Osteoblast (primary cell): Measurements from ENCODE around the gene CYP27B1. TPM values are rescaled to one million over a fixed set of nuclear protein-coding genes. Genes with fewer than 3 reads are reported as not detected.

ENCODE experiments used
- DNase-seq: peaks from one replicate; pipeline ENCODE4 v3.0.0; 2011; ENCODE audit warnings: low spot score, mixed read lengths; ENCODE audit not compliant: insufficient read length; ENCODE audit errors: missing footprints
- H2AFZ ChIP-seq: 2 replicates; pipeline ENCODE4 v1.6.0; 2011; ENCODE audit warnings: mild to moderate bottlenecking, low read length
- H3K27ac ChIP-seq: 2 replicates; pipeline ENCODE4 v1.5.1; 2011; ENCODE audit warnings: mild to moderate bottlenecking, low read depth, low read length, moderate library complexity
- H3K27me3 ChIP-seq: 2 replicates; pipeline ENCODE4 v1.6.0; 2012; ENCODE audit warnings: mild to moderate bottlenecking, control low read depth, inconsistent platforms, low read length, moderate library complexity; ENCODE audit not compliant: insufficient read depth
- H3K36me3 ChIP-seq: 2 replicates; pipeline ENCODE4 v1.5.1; 2011; ENCODE audit warnings: mild to moderate bottlenecking, low read length, control low read depth, moderate library complexity; ENCODE audit not compliant: insufficient read depth
- H3K4me1 ChIP-seq: 2 replicates; pipeline ENCODE4 v1.5.1; 2011; ENCODE audit warnings: mild to moderate bottlenecking, low read length, control low read depth, moderate library complexity; ENCODE audit not compliant: insufficient read depth
- H3K4me2 ChIP-seq: 2 replicates; pipeline ENCODE4 v1.6.0; 2011; ENCODE audit warnings: mild to moderate bottlenecking, low read length; ENCODE audit not compliant: insufficient read depth
- H3K4me3 ChIP-seq: fragments of 200-600 bp; sonication (generic); 3 replicates; pipeline ENCODE4 v1.5.1; 2012; ENCODE audit warnings: mild to moderate bottlenecking, low read length, inconsistent platforms; ENCODE audit not compliant: insufficient read depth
- H3K79me2 ChIP-seq: 2 replicates; pipeline ENCODE4 v1.6.0; 2012; ENCODE audit warnings: mild to moderate bottlenecking, low read length, control low read depth, inconsistent platforms; ENCODE audit not compliant: insufficient read depth
- H3K9me3 ChIP-seq: 2 replicates; pipeline ENCODE4 v1.5.1; 2011; ENCODE audit warnings: low read depth, low read length, control low read depth
- H4K20me1 ChIP-seq: 2 replicates; pipeline ENCODE4 v1.6.0; 2012; ENCODE audit warnings: mild to moderate bottlenecking, low read length, control low read depth; ENCODE audit not compliant: insufficient read depth
- CTCF ChIP-seq: IDR thresholded peaks from 2 replicates; pipeline ENCODE4 v1.5.1; 2011; ENCODE audit warnings: mild to moderate bottlenecking, low read depth, low read length, moderate library complexity; ENCODE audit errors: extremely low read depth
- total RNA-seq: library from RNA; depleted of rRNA; stranded (reverse); fragments of >200 nt; gene quantifications from 2 replicates; pipeline ENCODE4 v1.2.3, GENCODE V29; 2012

The CYP27B1 gene
- total RNA-seq, 1 donor: 0.36 TPM

GRCh38 chr12:57813971-57814772 is 47.3 kb upstream of the CYP27B1 start:
- Histone ChIP-seq H3K27ac (no peak overlapping the region), H3K79me2 (no peaks in the 10 kb centered on the region), H3K4me1 (peaks cover 22% of the 10 kb centered on the region), H2AFZ (no peak overlapping the region), H4K20me1 (peaks cover 21% of the 10 kb centered on the region), H3K36me3 (peaks cover 17% of the 10 kb centered on the region), H3K27me3 (no peaks in the 10 kb centered on the region), H3K4me3 (peak overlapping the region; percentile 4), H3K9me3 (no peaks in the 10 kb centered on the region), H3K4me2 (peak overlapping the region; percentile 28)
- DNase-seq: no peak
- peak; percentile 37 for TF ChIP-seq CTCF

DNA sequence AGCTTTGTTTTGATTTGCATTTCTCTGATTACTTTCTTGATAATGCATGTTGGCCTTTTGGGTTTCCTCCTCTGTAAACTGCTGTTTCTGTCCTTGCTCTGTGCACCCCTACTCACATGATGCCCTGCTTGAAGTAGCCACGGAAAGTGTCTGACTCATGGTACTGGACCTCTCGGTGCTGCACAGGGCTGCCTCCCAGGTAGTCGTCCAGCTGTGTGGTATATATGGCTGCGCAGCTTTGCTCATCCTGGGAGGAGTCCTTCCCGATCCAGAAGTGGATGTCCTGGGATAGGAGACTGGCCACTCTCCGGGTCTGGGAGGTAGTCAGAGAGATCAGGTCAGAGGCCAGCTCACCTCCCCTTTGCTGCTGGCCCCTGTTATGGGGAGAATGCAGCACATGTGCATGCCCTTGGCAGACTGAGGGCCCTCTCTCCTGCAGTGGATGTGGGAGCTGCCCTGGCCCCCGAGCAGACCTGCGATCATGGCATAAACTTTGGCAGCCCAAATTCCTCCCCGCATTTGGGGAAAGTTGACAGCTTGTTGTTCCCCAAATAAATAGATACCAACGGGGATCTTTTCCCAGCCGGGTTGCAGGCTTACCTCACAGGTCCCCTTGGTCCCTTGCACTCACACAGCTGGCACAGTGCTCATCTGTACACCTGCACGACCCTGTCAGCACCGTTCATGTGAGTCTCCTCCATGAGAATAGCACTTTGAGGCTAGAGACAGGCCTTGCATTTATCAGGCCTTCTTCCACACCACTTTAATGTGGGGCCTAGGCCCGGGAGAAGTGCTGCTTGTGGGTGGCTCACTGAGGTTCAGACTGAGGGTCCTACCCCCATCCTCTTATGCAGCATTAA is 46.5 kb upstream of the CYP27B1 start:
- Histone ChIP-seq H4K20me1 (peaks cover 21% of the 10 kb centered on the region), H3K79me2 (no peaks in the 10 kb centered on the region), H3K27me3 (no peaks in the 10 kb centered on the region), H3K27ac (no peak overlapping the region), H3K36me3 (peaks cover 16% of the 10 kb centered on the region), H3K4me3 (no peak overlapping the region), H3K9me3 (no peaks in the 10 kb centered on the region), H3K4me2 (no peak overlapping the region), H2AFZ (no peak overlapping the region), H3K4me1 (peaks cover 22% of the 10 kb centered on the region)
- DNase-seq: no peak
- TF ChIP-seq CTCF: no peak

DNA sequence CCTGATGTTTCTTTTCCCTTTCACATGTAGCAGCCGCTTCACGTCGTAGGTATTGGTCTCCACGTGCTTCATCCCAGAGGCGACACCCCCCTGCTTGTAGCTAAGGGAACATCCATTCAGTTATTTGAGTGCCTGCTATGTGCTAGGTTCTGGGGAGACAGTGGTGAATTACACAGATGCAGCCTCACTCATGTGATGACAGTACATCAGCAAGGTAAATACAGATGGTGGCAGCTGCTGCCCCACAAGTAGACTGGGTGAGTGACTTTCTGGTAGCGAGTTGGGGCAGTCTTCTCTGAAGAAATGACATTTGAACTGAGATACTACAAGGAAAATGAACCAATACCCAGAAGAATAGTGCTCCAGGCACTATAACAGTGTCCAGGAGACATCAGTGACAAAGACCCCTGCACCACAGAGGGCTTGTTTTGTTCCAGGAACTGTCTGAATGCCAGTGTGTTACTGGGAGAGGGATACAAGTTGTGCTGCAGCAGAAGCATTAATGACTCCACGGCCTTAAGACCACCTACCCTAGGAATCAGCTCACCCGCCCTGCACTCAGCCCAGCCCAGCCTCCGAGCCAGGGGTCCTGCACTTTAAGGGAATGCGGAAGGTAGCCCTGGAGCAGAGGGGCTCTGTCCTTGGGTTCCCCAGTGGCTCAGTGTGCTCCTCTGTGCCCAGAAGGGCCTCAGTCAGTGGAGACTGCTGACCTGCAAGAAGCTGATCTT is 44.3 kb upstream of the CYP27B1 start:
- TF ChIP-seq CTCF: no peak
- DNase-seq: no peak
- H3K27ac ChIP-seq: no peak overlapping the region
- H3K4me2 ChIP-seq: no peak overlapping the region
- no peaks in the 10 kb centered on the region for H3K27me3 ChIP-seq
- peaks cover 17% of the 10 kb centered on the region for H4K20me1 ChIP-seq
- H3K79me2 ChIP-seq: no peaks in the 10 kb centered on the region
- H2AFZ ChIP-seq: no peak overlapping the region
- H3K9me3 ChIP-seq: no peaks in the 10 kb centered on the region
- peaks cover 16% of the 10 kb centered on the region for H3K4me1 ChIP-seq
- peaks cover 18% of the 10 kb centered on the region for H3K36me3 ChIP-seq
- no peak overlapping the region for H3K4me3 ChIP-seq
